ENCODE results near the gene IFNL3.

GRCh38 chr19:39238209-39238608 is 6.6 kb downstream of the IFNL3 start:
- no peak for TF ChIP-seq EZH2 (IDR thresholded peaks at IDR 0.05; ENCODE audit: insufficient read depth, low read length)
- no peak for TF ChIP-seq CTCF (IDR thresholded peaks at IDR 0.05; ENCODE audit: insufficient read depth, low read depth, low read length)

Data from astrocyte (in vitro differentiated cells and primary cell).